Endothelial cell (in vitro differentiated cells): ENCODE data around the gene TCEANC. TPM values are rescaled to one million over a fixed set of nuclear protein-coding genes. Genes with fewer than 3 reads are reported as not detected.

Source experiments
- DNase-seq: peaks from one replicate; pipeline ENCODE4 v3.0.0; 2021; ENCODE audit warnings: low spot score
- H3K27ac Mint-ChIP-seq: one replicate; pipeline ENCODE4 v1.8.0; 2021; ENCODE audit warnings: mixed read lengths, inconsistent platforms; ENCODE audit not compliant: unreplicated experiment
- H3K27me3 Mint-ChIP-seq: one replicate; pipeline ENCODE4 v1.8.0; 2021; ENCODE audit warnings: mild to moderate bottlenecking, moderate library complexity, mixed read lengths, inconsistent platforms; ENCODE audit not compliant: unreplicated experiment
- H3K36me3 Mint-ChIP-seq: one replicate; pipeline ENCODE4 v1.8.0; 2021; ENCODE audit warnings: mild to moderate bottlenecking, low read depth, mixed read lengths, inconsistent platforms; ENCODE audit not compliant: unreplicated experiment
- H3K4me1 Mint-ChIP-seq: one replicate; pipeline ENCODE4 v1.8.0; 2021; ENCODE audit warnings: mild to moderate bottlenecking, mixed read lengths, inconsistent platforms; ENCODE audit not compliant: unreplicated experiment
- H3K4me3 Mint-ChIP-seq: one replicate; pipeline ENCODE4 v1.8.0; 2021; ENCODE audit warnings: mild to moderate bottlenecking, mixed read lengths, inconsistent platforms; ENCODE audit not compliant: unreplicated experiment
- H3K9me3 Mint-ChIP-seq: one replicate; pipeline ENCODE4 v1.8.0; 2021; ENCODE audit warnings: mixed read lengths, inconsistent platforms; ENCODE audit not compliant: unreplicated experiment
- total RNA-seq: library from RNA; stranded (reverse); fragmentation: NEBNext Ultra II Directional; extraction: Animal tissue kit (Norgen Biotek cat#: 25700); gene quantifications from one replicate; pipeline ENCODE4 v1.2.1, GENCODE V29; 2021; ENCODE audit not compliant: unreplicated experiment
- TF ChIP-seq, protein P1 (sequence below): fragments of 200-600 bp; sonication (generic); IDR thresholded peaks from one replicate; pipeline ENCODE4 v1.5.0; 2021; ENCODE audit warnings: antibody characterized with exemption; ENCODE audit not compliant: unreplicated experiment

TCEANC gene
- total RNA-seq, 1 donor from 2014 or later = 3.8 TPM

DNA sequence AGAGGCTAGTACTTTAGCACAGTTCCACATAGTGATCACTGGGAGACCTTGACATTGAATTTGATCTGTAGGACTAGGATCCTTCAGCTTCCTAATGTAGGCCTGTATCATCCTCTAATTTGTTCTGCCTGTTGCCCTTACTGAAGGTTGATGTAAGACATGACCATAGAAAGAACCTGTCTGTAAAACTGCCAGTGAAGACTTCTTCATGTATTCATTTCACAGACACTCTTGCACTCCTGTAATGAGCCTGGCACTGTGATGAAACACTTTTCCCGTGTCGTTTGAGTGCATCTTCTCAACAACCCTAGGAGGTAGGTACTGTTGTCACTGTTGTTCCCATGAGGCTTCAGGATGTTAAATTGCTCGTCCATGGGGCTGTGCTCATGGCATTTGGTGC lies 50.6 kb downstream of the TCEANC start:
- Mint-ChIP-seq H3K4me3 (no peak overlapping the region), H3K36me3 (no peaks in the 10 kb centered on the region), H3K9me3 (no peaks in the 10 kb centered on the region), H3K27me3 (no peaks in the 10 kb centered on the region), H3K27ac (no peak overlapping the region), H3K4me1 (peaks cover 6% of the 10 kb centered on the region)
- TF ChIP-seq, protein P1, sequence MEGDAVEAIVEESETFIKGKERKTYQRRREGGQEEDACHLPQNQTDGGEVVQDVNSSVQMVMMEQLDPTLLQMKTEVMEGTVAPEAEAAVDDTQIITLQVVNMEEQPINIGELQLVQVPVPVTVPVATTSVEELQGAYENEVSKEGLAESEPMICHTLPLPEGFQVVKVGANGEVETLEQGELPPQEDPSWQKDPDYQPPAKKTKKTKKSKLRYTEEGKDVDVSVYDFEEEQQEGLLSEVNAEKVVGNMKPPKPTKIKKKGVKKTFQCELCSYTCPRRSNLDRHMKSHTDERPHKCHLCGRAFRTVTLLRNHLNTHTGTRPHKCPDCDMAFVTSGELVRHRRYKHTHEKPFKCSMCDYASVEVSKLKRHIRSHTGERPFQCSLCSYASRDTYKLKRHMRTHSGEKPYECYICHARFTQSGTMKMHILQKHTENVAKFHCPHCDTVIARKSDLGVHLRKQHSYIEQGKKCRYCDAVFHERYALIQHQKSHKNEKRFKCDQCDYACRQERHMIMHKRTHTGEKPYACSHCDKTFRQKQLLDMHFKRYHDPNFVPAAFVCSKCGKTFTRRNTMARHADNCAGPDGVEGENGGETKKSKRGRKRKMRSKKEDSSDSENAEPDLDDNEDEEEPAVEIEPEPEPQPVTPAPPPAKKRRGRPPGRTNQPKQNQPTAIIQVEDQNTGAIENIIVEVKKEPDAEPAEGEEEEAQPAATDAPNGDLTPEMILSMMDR = no peak
- DNase-seq = no peak

GRCh38 chrX:13711141-13711540 lies 58.2 kb downstream of the TCEANC start:
- no peaks in the 10 kb centered on the region for H3K27me3 Mint-ChIP-seq
- no peak overlapping the region for H3K27ac Mint-ChIP-seq

More at GRCh38 chrX:13711141-13711540, 58.2 kb downstream of the TCEANC start:
- TF ChIP-seq, protein P1 = no peak
- no peak overlapping the region for H3K4me3 Mint-ChIP-seq
- H3K9me3 Mint-ChIP-seq = no peaks in the 10 kb centered on the region
- DNase-seq = no peak
- H3K4me1 Mint-ChIP-seq = no peaks in the 10 kb centered on the region
- no peaks in the 10 kb centered on the region for H3K36me3 Mint-ChIP-seq

Other genes with a start within 250 kb of the TCEANC start
- not detected for gene EGFL6, start 83.5 kb upstream of the TCEANC start, total RNA-seq
- 11.2 TPM for gene RAB9A, start 36.0 kb downstream of the TCEANC start, total RNA-seq
- gene TRAPPC2, start 81.5 kb downstream of the TCEANC start, total RNA-seq = 12.4 TPM
- gene OFD1, start 81.6 kb downstream of the TCEANC start, total RNA-seq = 17.7 TPM
- 18.8 TPM for gene GPM6B, start 164.0 kb downstream of the TCEANC start, total RNA-seq